Uterus (tissue), 2 donors: Measurements from ENCODE around the gene GRIK2.

Source experiments
- CTCF ChIP-seq, 4 experiments: fragments of 200-600 bp in 2 of 4; fragments of 450-650 bp in 2 of 4; sonication (generic) in 2 of 4; IDR thresholded peaks; one replicate each; pipeline ENCODE4 v1.5.1; 2016 to 2019; ENCODE audit warnings: antibody characterized with exemption in 4 of 4, mild to moderate bottlenecking in 2 of 4, moderate library complexity in 1 of 4
- POLR2A ChIP-seq, 2 donors: fragments of 450-650 bp; IDR thresholded peaks; one replicate each; pipeline ENCODE4 v1.6.1; 2016; ENCODE audit warnings: antibody characterized with exemption in 2 of 2, mild to moderate bottlenecking in 1 of 2, moderate library complexity in 1 of 2

- no peak for TF ChIP-seq CTCF (IDR thresholded peaks at IDR 0.05)
- no peak for TF ChIP-seq POLR2A (IDR thresholded peaks at IDR 0.05)
These were observed 347.1 kb downstream of the GRIK2 start for GRCh38 chr6:101740631-101741030.
